Measurements from ENCODE around the gene FEN1.

Gene FEN1

DNA sequence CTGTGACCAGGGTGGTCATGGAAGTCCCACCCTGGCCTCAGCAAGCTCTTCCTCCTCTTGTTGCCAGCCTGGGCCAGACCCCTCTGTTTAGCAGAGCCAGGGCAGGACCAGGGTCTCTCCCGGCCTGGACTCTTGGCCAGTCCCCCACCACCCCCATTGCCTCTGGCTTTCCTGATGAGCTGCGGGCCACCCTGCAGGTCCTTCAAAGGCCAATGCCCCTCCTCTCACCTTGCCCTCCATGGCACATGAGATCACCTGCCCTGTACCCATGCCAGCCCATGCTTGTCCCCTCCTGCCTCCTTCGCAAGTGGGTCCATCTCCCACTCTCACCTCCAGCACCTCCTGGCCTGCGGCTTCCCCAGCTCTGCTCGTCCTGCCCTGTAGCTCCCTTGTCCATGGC is 45.8 kb downstream of the FEN1 start (continued):
- TF ChIP-seq ZNF830 (tag by site-specific recombination; IDR thresholded peaks at IDR 0.05; ENCODE audit: low read depth) (no peak), ZNF37A (tag by site-specific recombination; IDR thresholded peaks at IDR 0.05) (no peak), ZNF658 (tag by site-specific recombination; IDR thresholded peaks at IDR 0.05) (no peak)

DNA sequence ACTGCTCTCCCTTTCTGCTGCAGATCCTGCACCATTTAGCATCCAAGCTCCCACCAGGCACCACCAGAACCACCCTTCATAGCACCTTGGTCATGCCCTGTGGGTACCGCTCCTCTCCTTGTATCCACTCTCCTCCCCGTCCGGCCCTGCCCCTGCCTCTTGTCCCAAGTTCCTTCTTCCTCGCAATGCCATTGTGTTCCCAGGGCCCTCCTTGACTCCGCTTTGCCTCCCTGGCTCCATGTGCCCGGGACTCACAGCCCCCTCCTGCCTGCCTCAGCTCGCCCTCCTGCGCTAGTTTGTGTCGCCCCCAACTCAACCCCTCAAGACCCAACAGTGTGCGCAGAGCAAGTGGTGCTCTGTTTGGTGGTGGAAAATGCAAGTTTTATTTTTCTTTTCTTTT is 46.2 kb downstream of the FEN1 start:
- Histone ChIP-seq H3K36me3 (ENCODE audit: control insufficient read depth in 2 of 2, insufficient read depth in 1 of 2, low read length in 2 of 2) (peaks cover 8 to 21% of the 10 kb centered on the region in 2 experiments; a peak in 2 of 3 replicates), H3K9me3 (ENCODE audit: control insufficient read depth, insufficient read depth, low read depth, low read length) (no peaks in the 10 kb centered on the region), H3K27ac (ENCODE audit: extremely low read depth, low read depth, low read length) (no peak overlapping the region), H3K4me3 (ENCODE audit: low read depth, low read length) (no peak overlapping the region), H3K4me1 (ENCODE audit: control insufficient read depth, insufficient read depth, low read length) (no peaks in the 10 kb centered on the region)
- CTCF ChIA-PET = no interaction called here
- POLR2A ChIA-PET = interaction anchor here (0.7 kb wide), 1 partner anchor 10 kb away, joined by 3 read pairs; no protein-coding TSS in a partner anchor
- TF ChIP-seq, protein P1, sequence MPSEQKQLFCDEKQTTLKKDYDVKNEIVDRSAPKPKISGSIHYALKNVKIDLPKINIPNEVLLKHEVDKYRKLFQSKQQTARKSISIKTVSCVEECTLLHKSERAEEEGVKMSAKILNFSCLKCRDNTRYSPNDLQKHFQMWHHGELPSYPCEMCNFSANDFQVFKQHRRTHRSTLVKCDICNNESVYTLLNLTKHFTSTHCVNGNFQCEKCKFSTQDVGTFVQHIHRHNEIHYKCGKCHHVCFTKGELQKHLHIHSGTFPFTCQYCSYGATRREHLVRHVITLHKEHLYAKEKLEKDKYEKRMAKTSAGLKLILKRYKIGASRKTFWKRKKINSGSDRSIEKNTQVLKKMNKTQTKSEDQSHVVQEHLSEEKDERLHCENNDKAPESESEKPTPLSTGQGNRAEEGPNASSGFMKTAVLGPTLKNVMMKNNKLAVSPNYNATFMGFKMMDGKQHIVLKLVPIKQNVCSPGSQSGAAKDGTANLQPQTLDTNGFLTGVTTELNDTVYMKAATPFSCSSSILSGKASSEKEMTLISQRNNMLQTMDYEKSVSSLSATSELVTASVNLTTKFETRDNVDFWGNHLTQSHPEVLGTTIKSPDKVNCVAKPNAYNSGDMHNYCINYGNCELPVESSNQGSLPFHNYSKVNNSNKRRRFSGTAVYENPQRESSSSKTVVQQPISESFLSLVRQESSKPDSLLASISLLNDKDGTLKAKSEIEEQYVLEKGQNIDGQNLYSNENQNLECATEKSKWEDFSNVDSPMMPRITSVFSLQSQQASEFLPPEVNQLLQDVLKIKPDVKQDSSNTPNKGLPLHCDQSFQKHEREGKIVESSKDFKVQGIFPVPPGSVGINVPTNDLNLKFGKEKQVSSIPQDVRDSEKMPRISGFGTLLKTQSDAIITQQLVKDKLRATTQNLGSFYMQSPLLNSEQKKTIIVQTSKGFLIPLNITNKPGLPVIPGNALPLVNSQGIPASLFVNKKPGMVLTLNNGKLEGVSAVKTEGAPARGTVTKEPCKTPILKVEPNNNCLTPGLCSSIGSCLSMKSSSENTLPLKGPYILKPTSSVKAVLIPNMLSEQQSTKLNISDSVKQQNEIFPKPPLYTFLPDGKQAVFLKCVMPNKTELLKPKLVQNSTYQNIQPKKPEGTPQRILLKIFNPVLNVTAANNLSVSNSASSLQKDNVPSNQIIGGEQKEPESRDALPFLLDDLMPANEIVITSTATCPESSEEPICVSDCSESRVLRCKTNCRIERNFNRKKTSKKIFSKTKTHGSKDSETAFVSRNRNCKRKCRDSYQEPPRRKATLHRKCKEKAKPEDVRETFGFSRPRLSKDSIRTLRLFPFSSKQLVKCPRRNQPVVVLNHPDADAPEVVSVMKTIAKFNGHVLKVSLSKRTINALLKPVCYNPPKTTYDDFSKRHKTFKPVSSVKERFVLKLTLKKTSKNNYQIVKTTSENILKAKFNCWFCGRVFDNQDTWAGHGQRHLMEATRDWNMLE (tag by site-specific recombination; conservative IDR thresholded peaks at IDR 0.05; ENCODE audit: low read depth) = no peak
- no peak for TF ChIP-seq ZNF16 (tag by site-specific recombination; IDR thresholded peaks at IDR 0.05; ENCODE audit: low read depth)
- TF ChIP-seq ZNF221 (tag by site-specific recombination; IDR thresholded peaks at IDR 0.05; ENCODE audit: borderline replicate concordance) = no peak
- TF ChIP-seq ZNF571 (tag by site-specific recombination; IDR thresholded peaks at IDR 0.05) = no peak
- TF ChIP-seq ZNF426 (tag by site-specific recombination; IDR thresholded peaks at IDR 0.05) = no peak
- TF ChIP-seq ZNF146 (tag by site-specific recombination; IDR thresholded peaks at IDR 0.05) = no peak
- no peak for TF ChIP-seq ZNF324 (tag by site-specific recombination; IDR thresholded peaks at IDR 0.05)
- TF ChIP-seq ZNF626 (tag by site-specific recombination; IDR thresholded peaks at IDR 0.05) = no peak
- TF ChIP-seq ZNF701 (tag by site-specific recombination; IDR thresholded peaks at IDR 0.05) = no peak

DNA sequence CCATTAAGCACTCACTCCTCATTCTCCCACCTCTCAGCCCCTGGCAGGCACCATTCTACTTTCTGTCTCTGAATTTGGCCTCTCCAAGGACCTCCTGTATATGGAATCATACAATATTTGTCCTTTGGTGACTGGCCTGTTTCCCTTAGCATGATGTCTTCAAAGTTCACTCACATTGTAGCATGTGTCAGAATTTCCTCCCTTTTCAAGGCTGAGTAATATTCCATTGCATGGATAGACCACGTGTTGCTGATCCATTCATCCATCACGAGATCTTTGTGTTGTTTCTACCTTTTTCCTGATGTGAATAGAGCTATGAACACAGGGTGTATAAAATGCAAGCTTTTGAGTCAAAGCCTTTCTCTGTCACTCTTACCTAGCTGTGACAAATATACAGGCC is 47.0 kb downstream of the FEN1 start:
- CTCF ChIA-PET = interaction anchor here (1.0 kb wide), 1 partner anchor 11 kb away, joined by 3 read pairs; the partner anchor contains the start of gene FADS2
- Histone ChIP-seq H3K4me1 (ENCODE audit: control insufficient read depth, insufficient read depth, low read length) (no peaks in the 10 kb centered on the region), H3K36me3 (ENCODE audit: control insufficient read depth in 2 of 2, insufficient read depth in 1 of 2, low read length in 2 of 2) (peaks cover 8 to 21% of the 10 kb centered on the region in 2 experiments; a peak in 2 of 3 replicates), H3K9me3 (ENCODE audit: control insufficient read depth, insufficient read depth, low read depth, low read length) (no peaks in the 10 kb centered on the region), H3K27ac (ENCODE audit: extremely low read depth, low read depth, low read length) (no peak overlapping the region), H3K4me3 (ENCODE audit: low read depth, low read length) (no peak overlapping the region)
- POLR2A ChIA-PET = no interaction called here
- peak; percentile 96 for TF ChIP-seq ZNF146 (tag by site-specific recombination; IDR thresholded peaks at IDR 0.05)
- no peak for TF ChIP-seq SP2 (tag by site-specific recombination; IDR thresholded peaks at IDR 0.05)

DNA sequence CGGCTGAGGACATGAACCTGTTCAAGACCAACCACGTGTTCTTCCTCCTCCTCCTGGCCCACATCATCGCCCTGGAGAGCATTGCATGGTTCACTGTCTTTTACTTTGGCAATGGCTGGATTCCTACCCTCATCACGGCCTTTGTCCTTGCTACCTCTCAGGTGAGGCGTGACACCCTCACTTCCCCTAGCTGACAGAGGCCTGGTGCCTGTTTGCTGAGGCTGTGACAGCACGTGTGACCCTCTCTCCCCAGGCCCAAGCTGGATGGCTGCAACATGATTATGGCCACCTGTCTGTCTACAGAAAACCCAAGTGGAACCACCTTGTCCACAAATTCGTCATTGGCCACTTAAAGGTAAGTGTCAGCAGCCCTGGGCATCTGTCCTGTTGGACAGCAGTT is 47.7 kb downstream of the FEN1 start:
- Histone ChIP-seq H3K27ac (ENCODE audit: extremely low read depth, low read depth, low read length) (no peak overlapping the region), H3K4me3 (ENCODE audit: low read depth, low read length) (no peak overlapping the region), H3K4me1 (ENCODE audit: control insufficient read depth, insufficient read depth, low read length) (no peaks in the 10 kb centered on the region), H3K9me3 (ENCODE audit: control insufficient read depth, insufficient read depth, low read depth, low read length) (no peaks in the 10 kb centered on the region), H3K36me3 (ENCODE audit: control insufficient read depth in 2 of 2, insufficient read depth in 1 of 2, low read length in 2 of 2) (peaks cover 8 to 21% of the 10 kb centered on the region in 2 experiments; a peak in 2 of 3 replicates)
- POLR2A ChIA-PET = no interaction called here
- CTCF ChIA-PET = interaction anchor here (1.0 kb wide), 1 partner anchor 12 kb away, joined by 3 read pairs; the partner anchor contains the start of gene FADS2
- TF ChIP-seq ZBTB20 (tag by site-specific recombination; IDR thresholded peaks at IDR 0.05) (no peak), ZNF658 (tag by site-specific recombination; IDR thresholded peaks at IDR 0.05) (no peak), ZNF670 (tag by site-specific recombination; IDR thresholded peaks at IDR 0.05; ENCODE audit: low read depth) (no peak), ZNF510 (tag by site-specific recombination; IDR thresholded peaks at IDR 0.05; ENCODE audit: insufficient replicate concordance) (no peak), ZFHX2 (tag by site-specific recombination; conservative IDR thresholded peaks at IDR 0.05) (no peak), MYNN (tag by site-specific recombination; IDR thresholded peaks at IDR 0.05; ENCODE audit: borderline replicate concordance) (no peak), KLF7 (tag by site-specific recombination; IDR thresholded peaks at IDR 0.05; ENCODE audit: borderline replicate concordance) (no peak)
- TF ChIP-seq, protein P2, sequence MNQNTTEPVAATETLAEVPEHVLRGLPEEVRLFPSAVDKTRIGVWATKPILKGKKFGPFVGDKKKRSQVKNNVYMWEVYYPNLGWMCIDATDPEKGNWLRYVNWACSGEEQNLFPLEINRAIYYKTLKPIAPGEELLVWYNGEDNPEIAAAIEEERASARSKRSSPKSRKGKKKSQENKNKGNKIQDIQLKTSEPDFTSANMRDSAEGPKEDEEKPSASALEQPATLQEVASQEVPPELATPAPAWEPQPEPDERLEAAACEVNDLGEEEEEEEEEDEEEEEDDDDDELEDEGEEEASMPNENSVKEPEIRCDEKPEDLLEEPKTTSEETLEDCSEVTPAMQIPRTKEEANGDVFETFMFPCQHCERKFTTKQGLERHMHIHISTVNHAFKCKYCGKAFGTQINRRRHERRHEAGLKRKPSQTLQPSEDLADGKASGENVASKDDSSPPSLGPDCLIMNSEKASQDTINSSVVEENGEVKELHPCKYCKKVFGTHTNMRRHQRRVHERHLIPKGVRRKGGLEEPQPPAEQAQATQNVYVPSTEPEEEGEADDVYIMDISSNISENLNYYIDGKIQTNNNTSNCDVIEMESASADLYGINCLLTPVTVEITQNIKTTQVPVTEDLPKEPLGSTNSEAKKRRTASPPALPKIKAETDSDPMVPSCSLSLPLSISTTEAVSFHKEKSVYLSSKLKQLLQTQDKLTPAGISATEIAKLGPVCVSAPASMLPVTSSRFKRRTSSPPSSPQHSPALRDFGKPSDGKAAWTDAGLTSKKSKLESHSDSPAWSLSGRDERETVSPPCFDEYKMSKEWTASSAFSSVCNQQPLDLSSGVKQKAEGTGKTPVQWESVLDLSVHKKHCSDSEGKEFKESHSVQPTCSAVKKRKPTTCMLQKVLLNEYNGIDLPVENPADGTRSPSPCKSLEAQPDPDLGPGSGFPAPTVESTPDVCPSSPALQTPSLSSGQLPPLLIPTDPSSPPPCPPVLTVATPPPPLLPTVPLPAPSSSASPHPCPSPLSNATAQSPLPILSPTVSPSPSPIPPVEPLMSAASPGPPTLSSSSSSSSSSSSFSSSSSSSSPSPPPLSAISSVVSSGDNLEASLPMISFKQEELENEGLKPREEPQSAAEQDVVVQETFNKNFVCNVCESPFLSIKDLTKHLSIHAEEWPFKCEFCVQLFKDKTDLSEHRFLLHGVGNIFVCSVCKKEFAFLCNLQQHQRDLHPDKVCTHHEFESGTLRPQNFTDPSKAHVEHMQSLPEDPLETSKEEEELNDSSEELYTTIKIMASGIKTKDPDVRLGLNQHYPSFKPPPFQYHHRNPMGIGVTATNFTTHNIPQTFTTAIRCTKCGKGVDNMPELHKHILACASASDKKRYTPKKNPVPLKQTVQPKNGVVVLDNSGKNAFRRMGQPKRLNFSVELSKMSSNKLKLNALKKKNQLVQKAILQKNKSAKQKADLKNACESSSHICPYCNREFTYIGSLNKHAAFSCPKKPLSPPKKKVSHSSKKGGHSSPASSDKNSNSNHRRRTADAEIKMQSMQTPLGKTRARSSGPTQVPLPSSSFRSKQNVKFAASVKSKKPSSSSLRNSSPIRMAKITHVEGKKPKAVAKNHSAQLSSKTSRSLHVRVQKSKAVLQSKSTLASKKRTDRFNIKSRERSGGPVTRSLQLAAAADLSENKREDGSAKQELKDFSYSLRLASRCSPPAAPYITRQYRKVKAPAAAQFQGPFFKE (tag by site-specific recombination; IDR thresholded peaks at IDR 0.05; ENCODE audit: borderline replicate concordance) = no peak
